ENCODE results near the gene CTAGE8.
"Not testable (repeated sequence)": the region's sequence is repeated elsewhere in the genome, so short reads cannot be mapped to it uniquely, and the experiment has no call there.

Gene CTAGE8

DNA sequence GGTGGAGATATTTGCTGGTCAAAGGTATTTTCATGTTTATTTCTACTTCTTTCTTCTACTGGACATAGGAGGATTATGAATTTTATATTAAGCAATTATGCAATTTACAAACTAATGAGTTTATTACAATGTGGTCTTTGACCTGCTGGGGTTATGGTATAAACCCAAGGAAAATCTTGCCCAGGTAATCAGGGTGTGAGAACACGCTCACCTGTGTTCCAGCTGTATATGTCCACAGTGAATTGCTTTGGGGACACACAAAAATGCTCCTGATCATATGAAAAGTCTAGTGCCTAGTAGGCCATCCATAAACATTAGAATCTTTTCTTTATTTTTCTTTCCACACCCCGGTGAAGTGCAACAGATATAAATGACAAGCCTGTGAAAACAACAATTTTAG is 29.7 kb downstream of the CTAGE8 start, which contains the start of gene OR2A42:
OR2A42 (minus strand) TSS at position 241 of the 400 bp plus-strand sequence. CDS start 6,762 bp downstream, outside the sequence.
- not testable (repeated sequence) for H3K27me3 ChIP-seq (ENCODE audit: insufficient read depth, low read length); H3K4me1 ChIP-seq (ENCODE audit: insufficient read depth, low read length, severe bottlenecking); H3K4me3 ChIP-seq (ENCODE audit: low read depth, low read length, poor library complexity, severe bottlenecking); H3K9me3 ChIP-seq (ENCODE audit: low read length); H3K9ac ChIP-seq (ENCODE audit: low read length); H4K20me1 ChIP-seq (ENCODE audit: insufficient read depth, low read length); H2AFZ ChIP-seq (ENCODE audit: low read length); H3K4me2 ChIP-seq (ENCODE audit: low read length); H3F3A ChIP-seq (ENCODE audit: insufficient read depth, low read length); H3K36me3 ChIP-seq (ENCODE audit: insufficient read depth, low read length); H3K9me2 ChIP-seq (ENCODE audit: low read depth, low read length); H3K27ac ChIP-seq (ENCODE audit: low read depth, low read length, poor library complexity, severe bottlenecking); H3K79me2 ChIP-seq (ENCODE audit: insufficient read depth, low read length)

DNA sequence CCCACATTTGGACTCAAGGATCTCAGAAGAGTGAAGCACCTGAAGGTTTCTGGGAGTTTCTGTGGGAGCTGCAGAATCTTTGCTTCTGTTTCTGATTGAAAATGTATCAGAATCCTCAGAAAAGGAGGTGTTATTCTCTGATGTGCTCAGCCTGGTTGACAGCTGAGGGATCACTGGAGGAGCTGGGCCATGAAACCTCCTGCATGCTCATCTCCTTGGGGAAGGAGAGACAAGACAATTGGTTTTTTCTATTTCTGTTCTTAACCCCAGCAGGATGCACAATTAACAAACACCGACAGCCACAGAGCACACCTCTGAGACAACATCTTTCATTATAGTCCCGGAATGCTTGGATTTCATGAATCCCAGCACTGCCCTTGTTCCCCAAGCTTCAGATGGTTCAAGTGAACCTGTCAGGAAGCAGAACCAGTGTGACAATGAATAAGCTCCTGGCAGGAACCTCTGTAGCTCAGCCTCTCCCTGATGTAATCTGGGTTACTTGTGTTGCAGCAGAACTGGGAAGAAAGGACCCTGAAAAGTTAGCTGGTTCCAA is 30.5 kb downstream of the CTAGE8 start:
- not testable (repeated sequence) for H3K9me2 ChIP-seq (ENCODE audit: low read depth, low read length); H3K4me3 ChIP-seq (ENCODE audit: low read depth, low read length, poor library complexity, severe bottlenecking); H3K4me2 ChIP-seq (ENCODE audit: low read length); H3K9me3 ChIP-seq (ENCODE audit: low read length); H3K27me3 ChIP-seq (ENCODE audit: insufficient read depth, low read length); H3K36me3 ChIP-seq (ENCODE audit: insufficient read depth, low read length); H3K27ac ChIP-seq (ENCODE audit: low read depth, low read length, poor library complexity, severe bottlenecking); H3K79me2 ChIP-seq (ENCODE audit: insufficient read depth, low read length); H3K4me1 ChIP-seq (ENCODE audit: insufficient read depth, low read length, severe bottlenecking); H4K20me1 ChIP-seq (ENCODE audit: insufficient read depth, low read length); H2AFZ ChIP-seq (ENCODE audit: low read length); H3F3A ChIP-seq (ENCODE audit: insufficient read depth, low read length); H3K9ac ChIP-seq (ENCODE audit: low read length)

DNA sequence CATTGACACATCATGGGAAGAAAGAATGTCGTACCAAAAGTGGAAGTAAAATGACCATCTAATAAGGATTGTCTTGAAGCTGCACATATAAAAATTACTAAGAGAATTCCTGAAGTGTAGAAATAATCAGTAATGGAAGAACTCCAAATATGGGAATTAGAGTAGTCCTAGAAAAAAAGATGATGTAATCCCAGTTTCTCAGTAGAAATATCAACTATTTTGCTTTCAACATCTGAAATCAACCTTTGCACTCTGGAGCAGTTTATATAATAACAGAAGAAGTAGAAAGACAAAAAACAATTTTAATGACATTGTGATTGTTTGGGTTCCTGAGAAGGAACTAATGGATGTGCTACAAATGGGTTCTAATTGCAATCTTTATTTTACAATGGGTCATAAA is 36.0 kb downstream of the CTAGE8 start:
- not testable (repeated sequence) for H3F3A ChIP-seq (ENCODE audit: insufficient read depth, low read length); H3K9ac ChIP-seq (ENCODE audit: low read length); H3K4me2 ChIP-seq (ENCODE audit: low read length); H3K36me3 ChIP-seq (ENCODE audit: insufficient read depth, low read length); H4K20me1 ChIP-seq (ENCODE audit: insufficient read depth, low read length); H3K4me3 ChIP-seq (ENCODE audit: low read depth, low read length, poor library complexity, severe bottlenecking); H3K9me3 ChIP-seq (ENCODE audit: low read length); H3K9me2 ChIP-seq (ENCODE audit: low read depth, low read length); H3K4me1 ChIP-seq (ENCODE audit: insufficient read depth, low read length, severe bottlenecking); H3K79me2 ChIP-seq (ENCODE audit: insufficient read depth, low read length); H3K27ac ChIP-seq (ENCODE audit: low read depth, low read length, poor library complexity, severe bottlenecking); H2AFZ ChIP-seq (ENCODE audit: low read length); H3K27me3 ChIP-seq (ENCODE audit: insufficient read depth, low read length)

DNA sequence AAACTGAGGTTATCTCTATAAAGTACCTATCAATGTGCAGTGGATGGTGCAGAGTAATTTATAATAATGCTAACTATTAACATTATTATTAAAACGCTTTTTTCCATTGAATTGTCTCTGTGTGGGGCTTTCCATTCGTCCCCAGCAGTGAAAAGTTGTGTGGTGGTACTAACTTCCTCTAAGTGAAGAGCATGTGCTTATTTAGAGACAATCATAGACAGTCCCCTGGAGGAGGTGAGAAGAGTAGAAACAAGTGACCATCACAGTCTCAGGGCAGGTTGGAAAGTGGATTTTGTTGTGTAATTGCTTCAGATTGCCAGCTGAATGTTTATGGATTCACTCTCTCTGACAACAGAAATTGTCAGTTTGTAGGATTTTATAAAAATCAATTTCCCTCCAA is 38.1 kb downstream of the CTAGE8 start:
- not testable (repeated sequence) for H3K4me3 ChIP-seq (ENCODE audit: low read depth, low read length, poor library complexity, severe bottlenecking); H3K4me1 ChIP-seq (ENCODE audit: insufficient read depth, low read length, severe bottlenecking); H3K79me2 ChIP-seq (ENCODE audit: insufficient read depth, low read length); H4K20me1 ChIP-seq (ENCODE audit: insufficient read depth, low read length); H3K4me2 ChIP-seq (ENCODE audit: low read length); H3K36me3 ChIP-seq (ENCODE audit: insufficient read depth, low read length); H3K9me3 ChIP-seq (ENCODE audit: low read length); H2AFZ ChIP-seq (ENCODE audit: low read length); H3K27ac ChIP-seq (ENCODE audit: low read depth, low read length, poor library complexity, severe bottlenecking); H3K9ac ChIP-seq (ENCODE audit: low read length); H3K9me2 ChIP-seq (ENCODE audit: low read depth, low read length); H3F3A ChIP-seq (ENCODE audit: insufficient read depth, low read length); H3K27me3 ChIP-seq (ENCODE audit: insufficient read depth, low read length)

DNA sequence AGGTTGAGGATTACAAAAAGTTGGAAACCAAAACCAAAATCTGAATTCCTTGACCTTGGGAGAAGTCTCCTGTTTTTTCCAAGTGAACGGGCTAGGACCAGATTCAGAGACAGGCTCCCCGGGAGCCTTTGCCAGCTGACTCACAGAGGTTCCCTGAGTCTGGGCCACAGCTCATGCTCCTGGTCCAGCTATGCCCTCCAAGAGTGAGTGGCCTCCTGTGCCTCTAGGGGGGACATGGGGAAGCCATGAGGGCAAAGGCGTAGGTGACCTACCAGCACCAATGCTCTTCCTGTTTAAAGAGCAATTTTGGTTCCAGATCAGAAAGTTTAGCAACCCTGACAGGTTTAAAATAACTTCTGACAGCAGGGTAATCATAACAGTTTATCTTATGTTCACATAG is 40.3 kb downstream of the CTAGE8 start:
- not testable (repeated sequence) for H3K36me3 ChIP-seq (ENCODE audit: insufficient read depth, low read length); H3K4me3 ChIP-seq (ENCODE audit: low read depth, low read length, poor library complexity, severe bottlenecking); H2AFZ ChIP-seq (ENCODE audit: low read length); H3K27me3 ChIP-seq (ENCODE audit: insufficient read depth, low read length); H3F3A ChIP-seq (ENCODE audit: insufficient read depth, low read length); H4K20me1 ChIP-seq (ENCODE audit: insufficient read depth, low read length); H3K27ac ChIP-seq (ENCODE audit: low read depth, low read length, poor library complexity, severe bottlenecking); H3K4me2 ChIP-seq (ENCODE audit: low read length); H3K9ac ChIP-seq (ENCODE audit: low read length); H3K79me2 ChIP-seq (ENCODE audit: insufficient read depth, low read length); H3K4me1 ChIP-seq (ENCODE audit: insufficient read depth, low read length, severe bottlenecking); H3K9me2 ChIP-seq (ENCODE audit: low read depth, low read length); H3K9me3 ChIP-seq (ENCODE audit: low read length)

DNA sequence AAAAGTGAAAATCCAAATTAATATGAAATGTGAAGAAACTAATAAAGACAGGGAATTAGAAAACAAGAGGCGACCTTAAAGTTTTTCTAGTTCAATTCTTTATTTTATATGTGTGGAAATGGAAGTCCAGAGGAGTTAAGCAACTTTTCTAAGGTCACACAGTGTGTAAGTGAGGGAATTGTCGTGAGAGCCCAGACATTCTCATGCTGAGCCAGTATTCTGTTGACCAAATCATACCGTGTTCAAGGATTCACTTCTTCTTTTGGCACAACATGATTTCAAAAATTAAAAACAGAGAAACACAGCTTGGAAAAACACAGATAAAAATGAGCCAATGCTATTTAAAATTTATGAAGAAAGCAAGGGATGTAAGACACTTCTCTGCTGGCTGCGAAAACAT is 42.2 kb downstream of the CTAGE8 start:
- not testable (repeated sequence) for H4K20me1 ChIP-seq (ENCODE audit: insufficient read depth, low read length); H3K27me3 ChIP-seq (ENCODE audit: insufficient read depth, low read length); H3K9me3 ChIP-seq (ENCODE audit: low read length); H3K4me1 ChIP-seq (ENCODE audit: insufficient read depth, low read length, severe bottlenecking); H3K4me3 ChIP-seq (ENCODE audit: low read depth, low read length, poor library complexity, severe bottlenecking); H3K79me2 ChIP-seq (ENCODE audit: insufficient read depth, low read length); H3K4me2 ChIP-seq (ENCODE audit: low read length); H3F3A ChIP-seq (ENCODE audit: insufficient read depth, low read length); H3K36me3 ChIP-seq (ENCODE audit: insufficient read depth, low read length); H3K9me2 ChIP-seq (ENCODE audit: low read depth, low read length); H2AFZ ChIP-seq (ENCODE audit: low read length); H3K27ac ChIP-seq (ENCODE audit: low read depth, low read length, poor library complexity, severe bottlenecking); H3K9ac ChIP-seq (ENCODE audit: low read length)

DNA sequence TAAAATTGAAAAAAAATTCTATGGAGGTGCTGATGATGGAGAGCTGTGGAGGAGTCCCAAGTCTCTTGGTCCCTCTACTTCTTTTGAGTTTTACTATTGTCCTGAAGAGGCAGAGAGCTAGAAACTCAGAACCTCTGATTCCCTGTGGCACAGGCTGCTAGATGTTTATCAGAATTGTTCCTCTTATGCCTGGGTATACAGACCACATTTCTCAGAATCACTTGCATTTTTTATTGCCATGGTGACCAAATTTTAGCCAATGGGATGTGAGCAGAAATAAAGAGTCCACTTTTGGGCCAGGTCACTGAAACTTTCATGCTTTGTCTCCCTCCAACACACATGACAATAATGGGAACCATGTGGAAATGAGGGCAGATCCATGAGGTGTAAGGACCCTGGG is 45.4 kb downstream of the CTAGE8 start:
- not testable (repeated sequence) for H3K27me3 ChIP-seq (ENCODE audit: insufficient read depth, low read length); H3K4me1 ChIP-seq (ENCODE audit: insufficient read depth, low read length, severe bottlenecking); H4K20me1 ChIP-seq (ENCODE audit: insufficient read depth, low read length); H3K79me2 ChIP-seq (ENCODE audit: insufficient read depth, low read length); H3K9me2 ChIP-seq (ENCODE audit: low read depth, low read length); H3K9me3 ChIP-seq (ENCODE audit: low read length); H3K4me3 ChIP-seq (ENCODE audit: low read depth, low read length, poor library complexity, severe bottlenecking); H2AFZ ChIP-seq (ENCODE audit: low read length); H3F3A ChIP-seq (ENCODE audit: insufficient read depth, low read length); H3K4me2 ChIP-seq (ENCODE audit: low read length); H3K27ac ChIP-seq (ENCODE audit: low read depth, low read length, poor library complexity, severe bottlenecking); H3K36me3 ChIP-seq (ENCODE audit: insufficient read depth, low read length); H3K9ac ChIP-seq (ENCODE audit: low read length)

DNA sequence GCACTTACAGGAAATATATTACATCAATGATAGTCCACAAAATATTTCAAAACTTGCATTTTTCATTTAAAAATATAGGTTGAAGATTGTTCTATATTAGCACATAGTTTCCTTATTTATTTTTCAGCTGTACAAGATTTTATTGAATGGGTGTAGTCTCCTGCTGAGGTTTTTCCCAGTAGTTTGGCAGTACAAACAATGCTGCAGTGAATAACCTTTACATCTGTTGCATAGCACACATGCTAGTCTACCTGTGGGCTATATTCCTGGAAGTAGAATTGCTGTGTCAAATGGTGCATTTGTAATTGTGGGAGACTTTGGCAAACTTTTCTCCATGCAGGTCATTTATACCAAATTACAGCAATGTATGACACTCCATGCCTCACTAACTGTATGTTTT is 48.6 kb downstream of the CTAGE8 start:
- H2AFZ ChIP-seq (ENCODE audit: low read length); H4K20me1 ChIP-seq (ENCODE audit: insufficient read depth, low read length); H3K36me3 ChIP-seq (ENCODE audit: insufficient read depth, low read length); H3K9ac ChIP-seq (ENCODE audit: low read length); H3K27me3 ChIP-seq (ENCODE audit: insufficient read depth, low read length); H3K79me2 ChIP-seq (ENCODE audit: insufficient read depth, low read length); H3K9me2 ChIP-seq (ENCODE audit: low read depth, low read length); H3K9me3 ChIP-seq (ENCODE audit: low read length); H3K4me3 ChIP-seq (ENCODE audit: low read depth, low read length, poor library complexity, severe bottlenecking); H3F3A ChIP-seq (ENCODE audit: insufficient read depth, low read length); H3K27ac ChIP-seq (ENCODE audit: low read depth, low read length, poor library complexity, severe bottlenecking); H3K4me1 ChIP-seq (ENCODE audit: insufficient read depth, low read length, severe bottlenecking); H3K4me2 ChIP-seq (ENCODE audit: low read length): not testable (repeated sequence)
